HG03103 (cell line): ENCODE results near the gene GREB1.
"Not testable (repeated sequence)": the region's sequence is repeated elsewhere in the genome, so short reads cannot be mapped to it uniquely, and the experiment has no call there.

ENCODE experiments used
- ATAC-seq: cut with Tn5 transposase; IDR thresholded peaks from one replicate; pipeline ENCODE4 v1.9.1; 2021; ENCODE audit warnings: low read depth; ENCODE audit not compliant: unreplicated experiment

GREB1 gene

DNA sequence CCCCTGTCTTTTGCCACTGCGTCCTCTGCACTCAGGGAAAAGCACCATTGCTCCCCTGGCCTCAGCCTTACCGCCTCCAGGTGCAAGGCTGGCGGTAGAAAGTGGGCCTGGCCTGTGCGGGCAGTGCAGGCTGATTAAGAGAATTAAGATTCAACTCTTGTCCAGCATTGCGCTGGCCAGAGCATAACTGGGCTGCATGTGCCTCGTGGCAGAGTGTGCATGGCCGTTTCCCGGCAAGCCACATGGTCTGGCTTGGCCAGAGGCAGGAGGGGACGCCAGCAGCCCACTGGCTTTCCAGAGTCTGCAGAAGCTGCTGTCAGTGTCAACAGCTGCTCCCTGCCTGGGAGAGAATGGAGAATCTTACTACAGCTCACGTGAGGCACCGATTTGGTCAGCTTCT, 123.8 kb downstream of the GREB1 start:
- no peak for ATAC-seq

DNA sequence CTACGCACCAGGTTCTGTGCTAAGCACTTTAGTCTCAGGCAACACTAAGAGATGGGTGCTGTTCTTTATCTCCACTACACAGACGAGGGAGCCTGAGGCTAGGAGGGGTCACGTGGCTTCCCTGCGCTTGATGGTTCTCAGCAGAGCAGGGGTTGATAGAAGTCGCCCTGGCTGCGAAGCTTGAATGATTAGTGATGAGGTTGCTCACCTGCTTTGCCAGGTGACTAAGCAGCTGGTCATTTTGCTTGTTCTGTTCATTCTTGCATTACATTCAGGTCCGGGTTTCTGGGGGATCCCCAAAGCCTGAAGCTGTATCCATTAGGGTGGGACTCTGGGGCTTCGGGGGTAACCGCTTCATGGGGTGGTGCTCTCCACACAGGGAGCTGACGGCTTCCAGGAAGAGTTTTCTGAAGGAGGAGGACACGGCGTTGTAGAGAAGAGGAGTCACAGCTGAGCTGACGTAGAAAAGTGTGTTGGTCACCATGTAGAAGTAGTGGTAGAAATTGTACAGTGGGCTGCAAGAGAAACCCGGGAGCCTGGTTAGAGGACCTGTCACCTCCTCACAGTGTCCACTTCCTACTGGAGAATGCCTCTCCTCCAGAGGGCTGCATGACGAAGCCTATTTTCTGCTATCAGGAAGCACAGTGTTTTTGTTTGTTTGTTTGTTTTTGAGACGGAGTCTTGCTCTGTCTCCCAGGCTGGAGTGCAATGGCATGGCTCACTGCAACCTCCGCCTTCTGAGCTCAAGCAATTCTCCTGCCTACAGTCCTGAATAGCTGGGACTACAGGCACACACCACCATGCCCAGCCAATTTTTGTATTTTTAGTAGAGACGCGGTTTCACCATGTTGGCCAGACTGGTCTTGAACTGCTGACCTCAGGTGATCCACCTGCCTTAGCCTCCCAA, 124.6 kb downstream of the GREB1 start:
- ATAC-seq: no peak

DNA sequence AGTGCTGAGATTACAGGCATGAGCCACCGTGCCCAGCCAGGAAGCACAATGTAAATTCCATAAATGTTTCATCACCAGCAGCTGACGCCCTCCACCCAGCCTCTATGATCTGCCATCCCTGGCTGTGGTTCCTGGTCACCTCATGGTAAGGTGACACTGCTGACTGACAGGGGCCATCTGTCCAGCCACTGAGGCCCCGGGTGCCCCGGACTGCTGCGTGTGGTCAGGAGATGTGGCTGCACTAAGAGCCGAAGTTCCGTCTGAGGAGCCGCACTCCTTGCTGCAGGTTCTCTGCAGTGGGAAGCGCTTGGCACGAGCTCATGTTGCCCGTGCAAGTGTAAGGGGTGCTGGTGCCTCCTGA, 125.2 kb downstream of the GREB1 start:
- no peak for ATAC-seq

DNA sequence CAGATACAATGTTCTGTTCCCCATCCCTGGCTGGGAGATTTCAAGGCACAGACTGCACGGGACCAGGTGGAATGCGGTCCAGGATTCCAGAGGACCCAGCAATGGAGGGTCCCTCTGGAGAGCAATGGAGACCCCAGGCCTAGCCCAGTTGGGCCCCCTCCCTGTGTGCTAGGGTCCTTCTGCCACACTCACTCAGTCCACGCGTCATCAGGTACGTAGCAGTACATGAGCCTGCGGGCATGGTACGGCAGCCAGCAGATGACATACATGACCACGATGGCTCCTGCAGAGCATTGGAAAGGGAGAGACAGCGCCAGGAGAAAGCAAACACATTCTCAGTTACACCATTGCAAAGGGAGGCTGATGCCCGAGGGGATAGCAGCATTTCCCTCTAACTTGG, 126.0 kb downstream of the GREB1 start:
- ATAC-seq: no peak

DNA sequence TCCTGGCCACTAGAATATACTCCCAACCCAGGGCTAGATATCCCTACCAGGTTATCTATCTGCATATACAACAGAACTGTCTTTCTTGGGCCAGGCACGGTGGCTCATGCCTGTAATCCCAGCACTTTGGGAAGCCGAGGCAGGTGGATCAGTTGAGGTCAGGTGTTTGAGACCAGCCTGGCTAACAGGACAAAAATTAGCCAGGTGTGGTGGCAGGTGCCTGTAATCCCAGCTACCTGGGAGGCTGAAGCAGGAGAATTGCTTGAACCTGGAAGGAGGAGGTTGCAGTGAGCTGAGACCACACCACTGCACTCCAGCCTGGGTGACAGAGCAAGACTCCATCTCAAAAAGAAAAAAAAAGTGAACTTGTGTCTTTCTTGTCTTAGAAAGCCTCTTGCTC, 126.6 kb downstream of the GREB1 start:
- ATAC-seq: not testable (repeated sequence)

DNA sequence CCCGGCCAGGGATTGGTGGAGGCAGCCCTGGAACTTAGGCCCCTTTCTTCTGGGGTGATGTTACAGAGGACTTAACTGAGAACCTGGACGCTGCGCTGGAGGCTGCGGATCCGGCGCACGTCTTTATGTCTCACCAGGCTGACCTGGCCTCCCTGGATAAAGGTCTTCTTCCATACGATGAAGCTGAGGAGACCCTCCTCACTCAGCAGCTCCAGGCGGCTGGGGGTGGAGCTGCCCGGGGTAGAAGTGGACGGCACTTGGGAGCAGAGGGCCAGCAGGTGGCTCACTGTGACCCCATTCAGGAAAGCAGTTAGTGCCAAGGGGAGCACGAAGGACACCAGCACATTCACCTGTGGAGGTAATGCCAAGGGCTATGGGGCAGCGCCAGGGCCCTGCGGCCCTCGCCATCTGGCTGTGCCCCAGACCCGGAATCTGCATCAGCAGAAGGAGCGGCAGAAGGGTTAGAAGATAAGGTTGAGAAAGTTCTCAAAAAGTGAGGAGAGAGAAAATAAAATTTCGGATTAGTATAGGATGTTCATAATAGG, 128.1 kb downstream of the GREB1 start:
- ATAC-seq: no peak

DNA sequence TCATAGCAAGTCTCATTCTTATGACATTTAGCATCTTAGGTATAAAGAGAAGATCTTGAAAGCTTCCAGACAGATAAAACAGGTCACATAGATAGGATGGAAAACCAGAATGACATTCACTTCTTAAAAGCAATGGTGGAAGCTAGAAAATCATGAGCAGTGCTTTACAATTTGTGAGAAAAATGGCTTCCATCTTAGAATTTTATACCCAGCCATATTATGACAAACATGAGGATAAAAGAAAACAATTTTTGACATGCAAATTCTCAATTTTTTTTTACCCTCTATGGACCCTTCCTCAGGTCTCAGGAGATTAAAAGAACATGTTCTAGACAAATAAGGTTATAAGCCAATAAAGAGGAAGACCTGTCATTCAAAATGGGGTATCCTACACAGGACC, 129.0 kb downstream of the GREB1 start:
- no peak for ATAC-seq

DNA sequence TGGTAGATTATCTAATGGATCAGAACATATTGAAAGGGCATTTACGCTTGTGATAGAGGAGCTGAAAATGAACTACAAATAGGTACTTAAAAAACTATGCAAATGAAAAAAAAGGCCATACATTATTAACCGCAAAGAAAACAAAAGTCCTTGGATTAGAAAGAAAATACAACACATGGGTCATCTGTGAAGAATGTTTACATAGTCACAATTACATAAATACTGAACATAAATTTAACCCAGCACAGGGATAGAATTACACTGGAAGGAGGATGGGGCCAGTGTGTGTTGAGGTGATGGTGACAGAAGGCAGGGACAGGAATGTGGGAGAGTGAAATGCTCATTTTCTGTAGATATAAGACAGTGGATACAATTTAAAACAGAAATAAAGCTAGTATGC, 129.6 kb downstream of the GREB1 start:
- no peak for ATAC-seq

DNA sequence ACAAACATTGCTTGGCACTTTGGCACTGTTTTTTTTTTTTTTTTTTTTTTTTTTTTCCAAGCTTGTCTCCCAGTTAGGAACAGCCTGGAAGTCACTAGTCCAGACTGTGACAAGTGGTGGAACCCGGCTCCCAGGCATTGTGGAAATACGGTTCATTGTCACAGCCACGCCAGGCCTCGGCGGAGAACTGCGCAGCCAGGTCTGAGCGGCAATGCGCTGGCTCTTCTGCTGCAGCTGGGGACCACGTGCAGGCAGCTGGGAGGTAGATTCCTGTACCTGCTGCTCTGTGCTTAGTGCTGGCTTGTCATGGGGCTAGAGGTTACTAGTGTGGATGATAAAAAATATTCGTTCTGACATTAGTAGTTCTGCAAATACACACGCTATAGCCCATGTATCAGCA, 131.2 kb downstream of the GREB1 start:
- no peak for ATAC-seq

DNA sequence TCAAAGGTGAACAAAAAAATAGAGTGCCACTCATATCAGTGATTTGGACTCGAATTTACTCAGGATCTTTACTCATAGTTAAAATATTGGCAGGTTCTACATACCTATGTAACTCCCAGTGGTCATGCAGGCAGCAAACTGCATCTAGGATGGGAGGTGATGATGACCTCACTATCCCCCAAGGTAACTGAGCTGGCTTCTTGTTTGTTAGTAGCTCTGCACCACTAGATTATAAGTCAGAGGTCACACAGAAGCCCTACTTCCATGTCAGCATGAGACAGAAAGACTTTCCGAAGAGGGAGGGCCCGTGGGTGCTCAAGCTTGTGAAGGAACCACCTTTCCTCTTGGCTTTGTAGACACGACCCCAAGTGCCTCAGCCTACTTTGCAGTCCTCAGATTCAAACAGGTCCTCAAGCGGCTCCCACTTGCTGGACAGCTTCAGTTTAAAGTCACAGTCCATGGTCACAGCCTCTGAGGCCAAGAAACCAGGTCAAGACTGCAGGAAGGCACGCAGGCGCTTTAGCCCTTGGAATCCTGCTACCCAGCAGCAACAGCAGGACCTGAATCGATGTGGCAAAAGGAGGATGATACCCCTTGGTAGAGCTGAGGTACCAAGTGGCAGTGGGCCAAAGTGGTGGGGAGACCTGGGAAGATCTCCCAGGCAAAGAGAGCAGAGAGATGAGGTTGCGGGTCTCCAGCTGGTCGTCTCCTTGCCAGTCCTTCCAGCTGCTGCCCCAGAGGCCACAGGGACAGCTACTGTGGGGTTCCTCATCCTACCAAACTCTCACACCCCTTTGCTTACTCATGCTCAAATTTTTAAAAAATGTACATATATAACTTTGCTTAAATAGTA, 131.9 kb downstream of the GREB1 start:
- ATAC-seq: no peak

DNA sequence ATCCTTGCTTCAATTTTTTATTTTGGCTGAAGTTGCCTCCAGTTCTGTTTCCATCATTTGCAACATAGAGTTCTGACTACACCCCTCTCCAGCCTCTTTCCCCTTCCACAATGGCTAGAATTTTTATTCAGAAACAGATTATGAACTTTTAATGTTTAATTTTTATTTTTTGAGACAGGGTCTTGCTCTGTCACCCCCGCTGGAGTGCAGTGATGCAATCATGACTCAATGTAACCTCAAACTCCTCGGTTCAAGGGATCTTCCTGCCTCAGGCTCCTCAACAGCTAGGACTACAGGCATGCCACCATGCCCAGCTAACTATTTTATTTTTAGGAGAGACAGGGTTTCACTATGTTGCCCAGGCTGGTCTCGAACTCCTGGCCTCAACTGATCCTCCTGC, 133.3 kb downstream of the GREB1 start:
- ATAC-seq: no peak

DNA sequence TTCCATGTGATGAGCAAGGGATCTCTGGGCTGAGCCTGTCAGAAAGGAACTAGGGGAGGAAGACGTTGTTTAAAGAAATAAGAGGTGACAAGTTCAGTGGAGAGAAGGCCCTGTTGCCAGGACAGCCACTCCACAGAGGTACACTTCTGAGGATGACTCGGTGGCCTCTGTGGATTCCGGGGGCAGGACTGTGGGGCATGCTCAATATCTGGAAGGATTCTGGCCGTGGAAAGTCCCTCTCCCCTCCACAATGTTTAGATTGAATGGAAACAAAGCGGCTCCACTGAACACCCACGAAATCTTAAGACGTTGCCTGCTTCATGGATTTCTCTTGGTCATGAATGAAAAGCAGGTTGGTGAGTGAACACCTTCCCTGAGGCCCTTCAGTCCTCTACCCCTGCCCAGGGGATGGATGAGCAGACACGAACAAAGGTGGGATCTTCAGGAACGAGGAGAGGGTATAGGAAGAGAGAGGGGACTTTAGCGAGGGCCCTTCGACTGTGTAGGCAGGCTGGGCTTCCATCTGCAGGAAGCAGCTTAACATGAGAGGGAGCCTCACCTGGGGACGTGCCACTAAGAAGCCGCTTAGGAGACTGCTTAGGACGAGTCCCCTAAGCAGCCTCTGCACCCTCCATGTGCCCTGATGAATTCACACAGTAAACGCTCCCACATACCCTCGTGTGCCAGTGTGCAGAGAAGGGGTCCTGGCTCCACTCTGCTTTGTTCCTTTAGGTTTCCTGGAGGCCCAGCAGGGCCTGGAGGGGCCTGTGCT, 134.2 kb downstream of the GREB1 start:
- no peak for ATAC-seq

DNA sequence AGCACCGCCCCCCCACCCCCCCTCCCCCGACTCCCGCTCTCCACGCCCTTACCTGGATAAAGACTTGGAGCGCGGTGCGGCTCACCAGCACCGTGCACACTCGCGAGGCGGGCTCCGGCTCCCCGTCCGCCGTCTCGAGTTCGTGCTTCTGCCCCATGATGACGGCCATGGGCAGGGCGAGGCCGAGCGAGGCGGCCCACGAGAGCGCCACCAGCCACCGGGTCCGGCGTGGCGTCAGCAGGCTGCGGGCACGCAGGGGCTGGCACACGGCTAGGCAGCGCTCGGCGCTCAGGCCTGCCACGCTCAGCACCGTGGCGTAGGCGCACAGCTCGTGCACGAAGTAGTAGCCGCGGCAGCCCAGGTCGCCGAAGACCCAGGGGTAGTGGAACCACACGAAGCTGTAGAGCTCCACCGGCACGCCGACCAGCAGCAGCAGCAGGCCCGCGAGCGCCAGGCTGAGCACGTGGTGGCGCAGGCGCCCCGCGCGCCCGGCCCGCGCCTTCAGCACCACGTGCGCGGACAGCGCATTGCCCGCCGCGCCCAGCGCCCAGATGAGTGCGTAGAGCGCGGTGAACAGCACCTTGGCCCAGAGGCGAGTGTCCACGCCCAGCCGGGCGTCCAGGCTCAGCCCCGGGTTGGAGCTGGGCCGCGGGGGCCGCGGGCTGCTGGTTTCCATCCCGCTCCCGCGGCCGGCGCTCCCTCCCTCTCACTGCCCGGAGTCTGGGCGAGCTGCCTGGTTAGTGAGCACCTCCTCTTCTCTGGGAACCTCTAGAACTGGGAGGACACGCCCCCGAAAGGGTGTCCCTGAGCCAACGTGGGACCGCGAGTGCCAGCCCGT, 135.8 kb downstream of the GREB1 start, which contains the start of gene NTSR2:
Gene NTSR2 (minus strand): TSS at position 742 of the 838 bp plus-strand sequence. CDS start 66 bp downstream, at position 676.
- ATAC-seq: no peak

DNA sequence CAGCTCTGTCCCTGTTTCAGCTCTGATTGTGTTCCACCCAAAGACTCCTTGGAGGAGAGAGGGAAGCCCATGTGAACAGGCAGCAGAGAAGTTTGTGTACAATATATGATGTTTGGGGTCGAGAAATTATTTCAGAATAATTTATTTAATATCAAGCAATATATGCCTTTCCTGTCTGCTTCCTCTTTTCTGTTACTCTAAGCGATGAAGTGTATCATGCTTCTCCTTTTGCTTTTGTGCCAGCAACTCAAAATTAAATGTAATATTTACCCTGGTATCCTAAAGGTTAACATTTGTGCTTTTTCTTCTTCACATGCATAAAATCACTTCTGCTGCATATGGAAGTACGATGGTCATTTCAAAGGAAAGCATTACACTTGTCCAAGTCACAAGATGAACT, 138.6 kb downstream of the GREB1 start:
- ATAC-seq: no peak

DNA sequence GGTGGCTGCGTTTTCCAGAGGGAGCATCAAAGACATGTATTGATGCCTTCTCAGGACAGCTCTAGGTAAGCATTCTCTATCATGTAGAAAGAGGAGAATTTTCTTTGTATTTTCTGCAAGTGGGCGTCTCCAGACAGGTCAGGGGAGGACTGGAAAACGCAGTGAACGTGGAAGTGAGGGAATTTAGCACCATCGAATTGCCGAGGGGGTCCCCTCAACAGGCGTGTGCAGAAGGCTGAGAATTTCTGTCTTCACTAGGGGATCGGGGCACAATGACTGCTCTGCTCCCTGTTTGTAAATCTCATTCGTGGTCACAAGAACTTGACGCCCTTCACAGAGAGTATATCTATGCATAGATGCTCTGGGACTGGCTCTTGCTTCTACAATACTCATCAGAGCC, 141.1 kb downstream of the GREB1 start:
- no peak for ATAC-seq

DNA sequence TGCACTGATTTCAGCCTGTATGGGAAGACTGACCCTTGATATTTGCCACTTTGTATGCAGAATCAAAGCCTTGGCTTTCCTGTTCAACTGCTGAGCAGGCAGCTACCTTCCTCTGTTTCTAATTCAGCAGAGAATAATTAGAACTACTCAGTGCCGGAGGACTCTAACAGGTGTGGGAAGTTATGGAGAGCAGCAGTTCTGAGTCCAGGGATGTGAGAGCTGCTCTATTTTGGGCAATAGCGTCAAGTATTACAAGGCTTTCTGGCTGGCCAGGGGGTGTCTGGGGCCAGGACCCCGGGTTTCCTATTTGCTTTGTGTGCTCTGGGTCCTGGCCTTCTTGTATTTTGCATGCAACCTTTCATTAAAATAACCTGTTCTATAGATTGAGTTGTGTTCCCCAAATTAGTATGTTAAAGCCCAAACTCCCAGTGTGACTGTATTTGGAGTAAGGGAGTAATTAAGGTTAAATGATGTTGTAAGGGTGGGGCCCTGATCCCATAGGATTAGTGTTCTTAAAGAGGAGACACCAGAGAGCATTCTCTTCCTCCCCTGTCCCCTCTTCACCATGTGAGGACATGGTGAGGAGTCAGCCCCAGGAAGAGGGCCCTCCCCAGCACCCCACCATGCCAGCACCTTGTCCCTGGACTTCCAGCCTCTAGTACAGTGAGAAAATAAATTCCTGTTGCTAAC, 141.7 kb downstream of the GREB1 start:
- no peak for ATAC-seq

DNA sequence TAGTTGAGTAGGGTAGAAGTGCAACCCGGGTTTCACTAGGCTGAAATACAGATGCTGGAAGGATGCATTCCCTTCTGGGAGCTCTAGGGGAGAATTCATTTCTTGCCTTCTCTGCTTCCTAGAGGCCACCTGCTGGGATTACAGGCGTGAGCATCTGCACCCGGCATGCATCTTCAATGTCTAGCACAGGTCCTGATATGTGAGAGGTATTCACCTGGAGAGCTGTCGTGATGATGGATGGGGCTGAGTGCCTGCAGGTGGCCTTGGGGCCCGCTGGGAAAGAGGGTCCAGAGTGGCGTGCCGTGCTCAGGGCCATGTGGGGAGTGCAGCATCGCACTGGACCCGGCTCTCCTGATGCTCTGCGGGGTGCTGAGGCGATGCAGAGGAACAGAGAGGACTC, 142.8 kb downstream of the GREB1 start:
- no peak for ATAC-seq

DNA sequence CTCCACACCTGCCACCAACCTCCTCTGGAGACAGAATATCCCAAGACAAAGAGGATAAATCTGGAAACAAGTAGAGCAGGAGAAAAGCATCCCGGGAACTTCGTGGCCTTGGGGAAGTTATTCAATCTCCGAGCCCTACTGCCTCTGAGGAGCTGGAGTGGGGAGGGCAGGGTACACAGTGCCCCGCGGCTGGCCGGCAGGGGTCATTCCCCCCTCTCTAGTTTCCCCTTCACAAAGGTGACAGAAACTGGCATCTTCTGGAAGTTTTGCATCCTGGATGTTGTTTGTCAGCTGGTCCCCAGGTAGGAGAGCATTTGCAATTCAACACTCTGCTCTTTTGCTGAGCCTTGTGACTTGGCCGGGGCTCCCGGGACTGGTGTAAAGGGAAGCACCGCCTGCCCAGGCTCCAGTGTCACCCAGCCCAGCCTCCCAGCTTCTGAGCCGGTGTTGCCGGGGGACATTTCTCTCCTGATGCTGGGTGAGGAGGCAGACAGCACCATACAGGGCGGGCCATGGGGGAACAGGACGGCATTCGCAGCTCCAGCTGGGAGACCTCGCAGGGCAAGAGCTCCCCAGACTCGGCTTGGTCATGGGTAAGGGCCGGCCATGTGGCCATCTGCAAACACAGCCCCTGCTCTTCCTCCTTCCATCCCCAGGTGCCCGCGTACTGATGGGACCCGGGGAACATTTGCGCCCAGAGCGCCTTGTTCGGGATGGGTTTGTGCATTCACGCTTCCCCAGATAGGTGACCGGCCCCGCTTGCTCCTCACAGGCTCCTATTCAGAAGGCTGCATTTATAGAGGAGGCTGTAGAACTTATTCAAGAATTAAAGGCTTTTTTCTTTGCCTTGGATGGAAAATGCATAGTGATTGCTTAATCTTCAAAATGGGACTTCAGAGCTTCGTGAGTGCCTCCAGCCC, 143.6 kb downstream of the GREB1 start:
- no peak for ATAC-seq
